IPS DF 4.7 (cell line): Measurements from ENCODE around the gene GMEB1.
"Not testable (repeated sequence)": the region's sequence is repeated elsewhere in the genome, so short reads cannot be mapped to it uniquely, and the experiment has no call there.

Source experiments
- DNase-seq: peaks from one replicate; pipeline ENCODE4 v3.0.0-alpha.2; 2013; ENCODE audit warnings: low spot score; ENCODE audit errors: extremely low read depth

Gene GMEB1

DNA sequence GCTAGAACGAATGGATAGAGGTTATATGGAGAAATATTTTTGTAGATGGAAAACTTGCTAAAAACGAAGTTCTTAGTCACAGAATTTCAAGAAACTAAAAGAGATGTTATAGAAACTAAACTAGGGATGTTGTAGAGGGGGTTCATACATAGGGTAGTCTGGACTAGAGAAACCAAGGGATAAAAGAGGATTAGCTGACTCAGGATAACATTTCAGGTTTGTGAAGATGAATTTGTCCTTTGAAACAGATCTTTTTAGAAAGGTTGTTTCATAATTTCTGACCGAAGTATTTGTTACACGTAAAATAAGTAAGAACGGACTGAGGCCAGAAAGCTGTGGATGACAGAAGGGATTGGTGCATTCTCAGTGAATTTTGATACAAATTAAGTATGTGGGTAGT is 81.7 kb downstream of the GMEB1 start:
- no peak for DNase-seq

DNA sequence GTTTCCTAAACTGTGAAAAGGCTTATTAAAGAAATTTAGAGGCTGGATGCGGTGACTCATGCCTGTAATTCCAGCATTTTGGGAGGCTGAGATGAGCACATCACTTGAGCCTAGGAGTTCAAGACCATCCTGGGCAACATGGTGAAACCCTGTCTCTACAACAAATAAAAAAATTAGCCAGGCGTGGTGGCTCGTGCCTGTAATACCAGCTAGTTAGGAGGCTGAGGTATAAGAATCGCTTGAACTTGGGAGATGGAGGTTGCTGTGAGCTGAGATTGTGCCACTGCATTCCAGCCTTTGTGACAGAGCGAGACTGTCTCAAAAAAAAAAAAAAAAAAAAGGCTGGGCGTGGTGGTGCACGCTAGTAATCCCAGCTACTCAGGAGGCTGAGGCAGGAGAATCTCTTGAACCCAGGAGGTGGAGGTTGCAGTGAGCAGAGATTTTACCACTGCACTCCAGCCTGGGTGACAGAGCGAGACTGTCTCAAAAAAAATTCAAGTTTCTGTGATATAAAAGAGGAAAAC is 82.2 kb downstream of the GMEB1 start:
- DNase-seq, result not testable (repeated sequence)

DNA sequence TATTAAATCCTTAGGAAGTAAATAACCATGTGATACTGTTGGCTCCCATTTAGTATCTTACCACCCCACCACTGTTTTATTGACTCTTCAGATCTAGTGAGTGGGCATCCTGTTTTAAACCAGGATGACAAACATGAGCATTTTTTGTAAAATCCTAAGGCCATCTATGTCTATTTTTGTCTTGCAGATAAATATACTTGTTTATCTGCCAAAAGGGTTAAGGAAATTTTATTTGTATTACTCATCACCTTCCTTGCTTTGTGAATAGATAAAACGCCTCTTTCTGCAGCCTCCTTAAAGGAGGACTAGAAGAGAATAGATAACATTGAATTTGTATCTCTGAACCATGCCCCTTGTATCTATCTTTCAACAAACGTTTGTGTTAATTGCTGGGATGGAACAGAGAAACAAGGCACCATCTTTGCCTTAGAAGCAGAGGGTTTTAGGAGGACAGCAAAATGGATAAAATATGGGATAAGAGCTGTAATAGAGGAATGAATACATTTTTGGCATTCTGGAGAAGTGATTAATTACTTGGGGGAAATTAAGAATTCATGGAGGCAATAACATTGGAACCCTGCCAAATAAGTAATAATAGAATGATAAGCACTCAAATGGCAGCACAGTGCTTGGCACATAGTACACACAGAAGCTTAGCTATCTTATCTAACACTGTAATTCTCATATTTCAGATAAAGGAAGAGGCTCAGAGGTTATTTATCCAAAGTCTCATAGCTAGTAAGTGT is 82.9 kb downstream of the GMEB1 start:
- no peak for DNase-seq

DNA sequence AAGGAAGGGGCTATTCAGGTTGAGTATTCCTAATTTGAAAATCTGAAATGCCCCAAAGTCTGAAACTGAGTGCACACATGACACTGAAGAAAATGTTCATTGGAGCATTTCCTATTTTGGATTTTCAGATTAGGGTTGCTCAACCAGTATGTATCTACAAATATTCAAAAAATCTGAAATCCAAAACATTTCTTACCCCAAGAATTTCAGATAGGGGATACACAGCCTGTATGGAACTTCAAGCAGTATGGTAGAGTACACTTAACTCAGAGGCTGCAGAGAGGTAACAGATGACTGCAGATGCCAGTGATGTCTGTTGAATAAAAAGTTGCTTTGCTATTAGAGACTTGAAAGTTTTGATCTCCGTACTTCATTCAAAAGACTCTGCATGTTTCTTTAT is 87.1 kb downstream of the GMEB1 start:
- DNase-seq, result no peak

DNA sequence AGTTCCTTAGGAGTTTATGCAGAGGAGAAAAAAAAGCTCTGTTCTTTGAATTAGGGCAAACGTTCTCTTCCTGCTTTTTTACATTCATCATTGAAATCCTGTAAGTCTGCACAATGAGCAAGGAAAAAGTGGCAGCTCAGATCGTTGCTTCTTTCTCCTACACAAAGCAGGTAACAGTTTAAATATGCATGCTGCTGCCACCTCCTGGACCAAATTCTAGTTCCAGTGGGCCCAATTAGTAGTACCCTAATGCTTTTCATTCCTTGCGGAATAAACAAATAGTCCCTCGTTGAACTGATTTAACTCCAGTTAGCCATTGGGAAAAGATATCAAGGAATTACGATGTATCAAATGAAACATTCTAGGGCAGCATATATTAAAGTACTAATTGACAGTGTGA is 88.3 kb downstream of the GMEB1 start:
- DNase-seq, result no peak

DNA sequence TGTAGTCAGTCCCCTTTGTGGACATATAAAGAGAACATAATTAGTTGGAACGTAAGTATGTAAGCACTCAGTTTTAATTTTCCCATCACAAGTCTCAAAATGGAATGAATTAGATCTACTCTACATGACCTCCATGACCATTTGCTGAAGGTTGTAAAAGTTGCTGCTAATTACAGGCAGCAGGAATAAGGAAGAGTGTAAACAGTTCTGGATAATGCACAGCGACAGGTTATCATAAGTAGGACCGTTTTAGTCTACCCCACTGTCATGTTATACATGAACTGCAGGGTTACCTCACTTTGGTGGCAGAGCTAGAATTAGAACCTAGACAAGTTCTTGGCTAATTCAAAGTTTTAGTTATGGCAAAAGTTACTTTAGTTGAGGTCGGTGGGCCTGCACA is 89.8 kb downstream of the GMEB1 start:
- DNase-seq, result no peak

- DNase-seq, result no peak
These were observed 90.7 kb downstream of the GMEB1 start for GRCh38 chr1:28759257-28759656.

- no peak for DNase-seq
These were observed 92.6 kb downstream of the GMEB1 start for GRCh38 chr1:28761189-28761588.

GRCh38 chr1:28766532-28767183 is 98.1 kb downstream of the GMEB1 start:
- no peak for DNase-seq
